Parathyroid adenoma (tissue), 2 donors: ENCODE results near the gene CADM1.

Experiments used
- H2AFZ ChIP-seq: fragments of 300-600 bp; sonication (generic); one replicate; pipeline ENCODE4 v1.7.0; 2017; ENCODE audit warnings: antibody characterized with exemption, mild to moderate bottlenecking
- H3K27ac ChIP-seq: fragments of 300-600 bp; sonication (generic); one replicate; pipeline ENCODE4 v1.7.0; 2017
- H3K27me3 ChIP-seq: fragments of 300-600 bp; sonication (generic); one replicate; pipeline ENCODE4 v1.7.0; 2017; ENCODE audit warnings: low read length; ENCODE audit not compliant: control insufficient read depth, insufficient read depth
- H3K36me3 ChIP-seq: fragments of 300-600 bp; sonication (generic); one replicate; pipeline ENCODE4 v1.7.0; 2017; ENCODE audit warnings: low read length; ENCODE audit not compliant: control insufficient read depth, insufficient read depth
- H3K4me1 ChIP-seq: fragments of 300-600 bp; sonication (generic); one replicate; pipeline ENCODE4 v1.7.0; 2017; ENCODE audit warnings: control low read depth
- H3K4me2 ChIP-seq: fragments of 300-600 bp; sonication (generic); one replicate; pipeline ENCODE4 v1.7.0; 2017; ENCODE audit warnings: low read length
- H3K4me3 ChIP-seq: fragments of 300-600 bp; sonication (generic); one replicate; pipeline ENCODE4 v1.7.0; 2017; ENCODE audit warnings: low read depth, low read length
- H3K79me2 ChIP-seq: fragments of 300-600 bp; sonication (generic); one replicate; pipeline ENCODE4 v1.7.0; 2017; ENCODE audit warnings: control low read depth
- H3K9ac ChIP-seq: fragments of 300-600 bp; sonication (generic); one replicate; pipeline ENCODE4 v1.7.0; 2017; ENCODE audit warnings: mild to moderate bottlenecking
- H3K9me3 ChIP-seq: fragments of 300-600 bp; sonication (generic); one replicate; pipeline ENCODE4 v1.7.0; 2017; ENCODE audit warnings: low read length; ENCODE audit not compliant: control insufficient read depth
- TF ChIP-seq, protein P1 (sequence below): fragments of 300-600 bp; sonication (generic); IDR thresholded peaks from one replicate; pipeline ENCODE4 v1.7.0; 2017; ENCODE audit warnings: antibody characterized with exemption, mild to moderate bottlenecking
- donor health status: primary hyperparathyroidism.

The CADM1 gene

DNA sequence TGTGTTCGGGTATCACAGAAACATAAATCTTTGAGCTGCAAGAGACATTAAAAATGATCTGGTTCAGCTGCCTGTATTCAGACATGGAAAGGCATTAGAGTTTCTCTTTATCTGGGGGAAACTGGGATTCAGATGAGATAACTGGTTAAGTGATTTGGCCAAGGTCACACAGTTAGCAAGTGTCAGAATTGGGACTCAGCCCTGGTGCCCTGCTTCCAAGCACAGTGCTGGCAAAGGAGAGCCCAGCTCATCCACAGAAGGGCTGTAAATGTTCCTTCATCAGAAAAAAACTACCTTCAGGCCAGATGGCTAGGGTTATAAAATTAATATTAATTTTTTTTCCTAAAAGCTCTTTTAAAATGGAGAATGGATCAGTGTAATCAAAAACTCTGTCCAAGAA lies 20.4 kb upstream of the CADM1 start:
- Histone ChIP-seq H3K4me1 (no peaks in the 10 kb centered on the region), H3K4me2 (no peak overlapping the region), H3K36me3 (no peaks in the 10 kb centered on the region), H3K27me3 (no peaks in the 10 kb centered on the region), H3K79me2 (no peaks in the 10 kb centered on the region), H3K9ac (no peak overlapping the region), H2AFZ (no peak overlapping the region), H3K9me3 (no peaks in the 10 kb centered on the region), H3K27ac (no peak overlapping the region), H3K4me3 (no peak overlapping the region)
- TF ChIP-seq, protein P1, sequence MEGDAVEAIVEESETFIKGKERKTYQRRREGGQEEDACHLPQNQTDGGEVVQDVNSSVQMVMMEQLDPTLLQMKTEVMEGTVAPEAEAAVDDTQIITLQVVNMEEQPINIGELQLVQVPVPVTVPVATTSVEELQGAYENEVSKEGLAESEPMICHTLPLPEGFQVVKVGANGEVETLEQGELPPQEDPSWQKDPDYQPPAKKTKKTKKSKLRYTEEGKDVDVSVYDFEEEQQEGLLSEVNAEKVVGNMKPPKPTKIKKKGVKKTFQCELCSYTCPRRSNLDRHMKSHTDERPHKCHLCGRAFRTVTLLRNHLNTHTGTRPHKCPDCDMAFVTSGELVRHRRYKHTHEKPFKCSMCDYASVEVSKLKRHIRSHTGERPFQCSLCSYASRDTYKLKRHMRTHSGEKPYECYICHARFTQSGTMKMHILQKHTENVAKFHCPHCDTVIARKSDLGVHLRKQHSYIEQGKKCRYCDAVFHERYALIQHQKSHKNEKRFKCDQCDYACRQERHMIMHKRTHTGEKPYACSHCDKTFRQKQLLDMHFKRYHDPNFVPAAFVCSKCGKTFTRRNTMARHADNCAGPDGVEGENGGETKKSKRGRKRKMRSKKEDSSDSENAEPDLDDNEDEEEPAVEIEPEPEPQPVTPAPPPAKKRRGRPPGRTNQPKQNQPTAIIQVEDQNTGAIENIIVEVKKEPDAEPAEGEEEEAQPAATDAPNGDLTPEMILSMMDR = no peak

DNA sequence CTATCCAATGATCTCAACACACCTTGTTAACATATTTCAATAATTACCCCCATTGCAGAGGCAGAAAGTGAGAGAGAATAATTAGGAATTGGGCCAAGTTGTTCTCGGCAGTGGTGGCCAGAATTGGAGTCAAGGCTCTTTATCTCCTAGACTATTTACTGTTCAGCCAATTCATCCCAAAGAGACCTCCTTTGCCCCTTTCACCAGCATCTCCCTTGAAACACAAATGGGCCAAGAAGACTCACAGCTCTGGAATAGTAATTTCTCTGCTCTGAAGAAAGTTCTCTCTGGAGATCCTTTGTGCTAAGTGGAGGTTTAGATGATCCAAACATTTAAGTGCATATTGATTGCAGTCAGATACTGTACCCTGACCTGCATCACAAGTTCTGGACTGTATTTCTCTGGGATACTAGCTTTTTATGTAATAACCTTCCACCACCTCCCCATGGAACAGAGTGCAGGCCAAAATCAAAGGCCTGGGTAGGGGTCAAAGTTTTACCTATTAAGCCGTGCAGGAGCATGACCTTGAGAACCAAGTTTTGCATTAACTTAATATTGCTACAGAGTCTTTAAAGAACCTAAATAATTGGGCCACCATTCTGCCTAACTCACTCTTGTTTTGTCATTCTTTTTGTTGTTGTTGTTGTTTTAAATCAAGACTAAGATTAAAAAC lies 19.6 kb upstream of the CADM1 start:
- Histone ChIP-seq H2AFZ (no peak overlapping the region), H3K4me1 (no peaks in the 10 kb centered on the region), H3K4me2 (no peak overlapping the region), H3K9ac (no peak overlapping the region), H3K27ac (no peak overlapping the region), H3K36me3 (no peaks in the 10 kb centered on the region), H3K9me3 (no peaks in the 10 kb centered on the region), H3K27me3 (no peaks in the 10 kb centered on the region), H3K4me3 (no peak overlapping the region), H3K79me2 (no peaks in the 10 kb centered on the region)
- TF ChIP-seq, protein P1 = no peak

DNA sequence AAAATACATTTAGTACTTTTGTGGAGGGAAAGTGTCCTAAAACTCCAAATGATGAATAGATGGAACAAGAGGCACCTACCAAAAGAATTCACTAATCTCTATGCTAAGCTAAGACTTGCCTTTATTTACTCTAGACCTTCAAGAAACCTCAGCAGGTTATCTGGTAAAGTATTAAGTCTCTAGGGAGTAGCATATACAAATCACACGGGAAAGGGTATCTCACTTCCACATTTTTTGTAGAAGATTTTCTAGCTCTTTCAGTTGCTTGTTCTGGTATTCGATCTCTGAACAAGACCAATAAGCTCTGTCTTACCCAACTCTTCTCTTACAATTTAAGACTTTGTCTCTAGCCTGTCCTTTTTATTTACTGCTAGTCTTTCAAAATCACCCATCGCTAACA lies 18.1 kb upstream of the CADM1 start:
- Histone ChIP-seq H3K79me2 (no peaks in the 10 kb centered on the region), H3K9me3 (no peaks in the 10 kb centered on the region), H3K36me3 (no peaks in the 10 kb centered on the region), H3K4me2 (no peak overlapping the region), H2AFZ (no peak overlapping the region), H3K27me3 (no peaks in the 10 kb centered on the region), H3K9ac (no peak overlapping the region), H3K4me1 (no peaks in the 10 kb centered on the region), H3K4me3 (no peak overlapping the region), H3K27ac (no peak overlapping the region)
- TF ChIP-seq, protein P1 = no peak

DNA sequence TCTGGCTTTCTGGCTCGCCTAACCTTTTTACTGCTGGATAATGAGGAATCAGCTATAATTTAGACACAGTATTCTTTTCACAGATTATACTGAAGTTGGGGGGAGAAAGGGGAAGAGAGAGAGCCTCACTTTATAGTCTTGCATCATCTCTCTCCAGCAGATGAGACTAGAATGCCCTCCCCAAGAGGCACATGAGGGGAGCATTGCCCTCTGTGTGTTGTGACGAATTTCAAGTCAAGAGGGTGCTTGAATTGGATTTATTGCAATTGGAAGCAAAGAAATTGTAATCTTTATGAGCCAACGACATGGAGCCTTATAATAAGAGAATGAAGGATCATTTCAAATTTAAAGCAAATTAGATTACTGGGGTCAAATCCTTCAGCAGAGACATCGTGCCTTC lies 17.6 kb upstream of the CADM1 start:
- Histone ChIP-seq H3K4me2 (no peak overlapping the region), H3K36me3 (no peaks in the 10 kb centered on the region), H3K79me2 (no peaks in the 10 kb centered on the region), H3K9me3 (no peaks in the 10 kb centered on the region), H2AFZ (no peak overlapping the region), H3K27ac (no peak overlapping the region), H3K4me1 (no peaks in the 10 kb centered on the region), H3K27me3 (no peaks in the 10 kb centered on the region), H3K4me3 (no peak overlapping the region), H3K9ac (no peak overlapping the region)
- TF ChIP-seq, protein P1 = no peak

DNA sequence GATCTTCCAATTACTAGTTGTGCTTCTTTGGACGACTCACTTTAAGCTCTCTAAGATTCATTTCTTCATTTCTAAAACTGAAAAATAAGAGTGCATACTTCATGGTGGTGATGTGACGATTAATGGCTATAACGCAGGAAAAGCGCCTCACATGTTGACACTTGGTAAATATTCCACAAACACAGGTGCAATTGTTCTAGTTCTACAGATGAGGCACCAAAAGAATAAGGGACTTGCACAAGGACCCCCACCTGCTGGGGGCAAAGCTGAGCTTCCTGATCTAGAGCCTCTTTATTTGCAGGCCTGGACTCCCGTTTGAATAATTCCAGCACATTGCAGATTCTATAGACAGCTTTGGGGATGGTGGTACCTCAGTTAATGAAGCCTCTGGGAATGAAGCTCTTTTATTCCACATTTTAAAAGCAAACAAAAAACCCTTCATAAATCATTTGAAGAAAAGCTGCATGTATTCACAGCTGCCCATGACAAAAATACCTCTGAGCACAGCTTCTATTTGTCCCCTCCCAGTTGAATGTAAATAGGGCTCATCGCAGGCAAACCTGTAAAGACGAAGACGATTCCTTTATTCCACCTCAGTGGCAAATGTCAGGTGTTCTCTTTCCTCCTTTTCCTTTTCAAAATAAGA lies 14.9 kb upstream of the CADM1 start:
- no peaks in the 10 kb centered on the region for H3K9me3 ChIP-seq
- H3K4me1 ChIP-seq = no peaks in the 10 kb centered on the region
- no peak overlapping the region for H3K4me3 ChIP-seq
- H3K4me2 ChIP-seq = no peak overlapping the region
- H3K79me2 ChIP-seq = no peaks in the 10 kb centered on the region
- no peaks in the 10 kb centered on the region for H3K27me3 ChIP-seq
- no peak overlapping the region for H2AFZ ChIP-seq
- H3K9ac ChIP-seq = no peak overlapping the region
- H3K27ac ChIP-seq = no peak overlapping the region
- no peaks in the 10 kb centered on the region for H3K36me3 ChIP-seq
- TF ChIP-seq, protein P1 = no peak
